Fibroblast of lung (primary cell): ENCODE results near the gene ASXL2. TPM values are rescaled to one million over a fixed set of nuclear protein-coding genes. Genes with fewer than 3 reads are reported as not detected.
"Not testable (repeated sequence)": the region's sequence is repeated elsewhere in the genome, so short reads cannot be mapped to it uniquely, and the experiment has no call there.

ENCODE experiments used
- DNase-seq, 2 donors: peaks; one replicate each; pipeline versions ENCODE4 v3.0.0 to v3.0.0-alpha.2; 2010; ENCODE audit warnings: low read depth in 2 of 2
- H2AFZ ChIP-seq: 2 replicates; pipeline ENCODE4 v1.5.1; 2012; ENCODE audit warnings: low read length, control low read depth, inconsistent platforms
- H3K27ac ChIP-seq: 2 replicates; pipeline ENCODE4 v1.5.1; 2011; ENCODE audit warnings: low read length, control low read depth; ENCODE audit not compliant: insufficient read depth
- H3K27me3 ChIP-seq: 2 replicates; pipeline ENCODE4 v1.5.1; 2011; ENCODE audit warnings: mild to moderate bottlenecking, low read length; ENCODE audit not compliant: control insufficient read depth, insufficient read depth
- H3K36me3 ChIP-seq: 2 replicates; pipeline ENCODE4 v1.5.1; 2011; ENCODE audit warnings: low read length; ENCODE audit not compliant: control insufficient read depth, insufficient read depth
- H3K4me1 ChIP-seq: 2 replicates; pipeline ENCODE4 v1.5.1; 2011; ENCODE audit warnings: low read length; ENCODE audit not compliant: control insufficient read depth, insufficient read depth; ENCODE audit errors: extremely low read depth
- H3K4me2 ChIP-seq: 2 replicates; pipeline ENCODE4 v1.5.1; 2011; ENCODE audit warnings: low read length, control low read depth; ENCODE audit not compliant: insufficient read depth; ENCODE audit errors: extremely low read depth
- H3K4me3 ChIP-seq, 4 experiments: fragments of 200-600 bp in 1 of 4; sonication (generic) in 1 of 4; replicated peaks in 1 of 4; 2 replicates each; pipeline ENCODE4 v1.5.1; 2011 to 2016; ENCODE audit warnings: low read length in 4 of 4, low read depth in 3 of 4, mild to moderate bottlenecking in 3 of 4, control low read depth in 2 of 4, inconsistent platforms in 1 of 4, mixed read lengths in 1 of 4; ENCODE audit not compliant: insufficient read depth in 1 of 4; ENCODE audit errors: control extremely low read depth in 1 of 4
- H3K79me2 ChIP-seq: 2 replicates; pipeline ENCODE4 v1.5.1; 2012; ENCODE audit warnings: mild to moderate bottlenecking, low read length, inconsistent platforms; ENCODE audit not compliant: control insufficient read depth, insufficient read depth
- H3K9ac ChIP-seq: 2 replicates; pipeline ENCODE4 v1.5.1; 2011; ENCODE audit warnings: mild to moderate bottlenecking, low read length, control low read depth; ENCODE audit not compliant: insufficient read depth
- H3K9me3 ChIP-seq: 2 replicates; pipeline ENCODE4 v1.5.1; 2012; ENCODE audit warnings: low read depth, low read length; ENCODE audit not compliant: control insufficient read depth, insufficient read depth
- H4K20me1 ChIP-seq: 2 replicates; pipeline ENCODE4 v1.5.1; 2011; ENCODE audit warnings: low read length; ENCODE audit not compliant: control insufficient read depth, insufficient read depth; ENCODE audit errors: extremely low read depth
- EZH2 ChIP-seq: IDR thresholded peaks from 2 replicates; pipeline ENCODE4 v1.5.1; 2012; ENCODE audit warnings: low read length, control low read depth, mild to moderate bottlenecking; ENCODE audit errors: missing control alignments
- polyA plus RNA-seq, 2 donors: library from polyadenylated mRNA; depleted of rRNA in 1 of 2; stranded (reverse) in 1 of 2; unstranded in 1 of 2; fragments of >200 nt; gene quantifications; 2 replicates each; pipeline ENCODE4 v1.2.1, GENCODE V29; 2011 to 2012; ENCODE audit warnings: missing spikeins in 1 of 2
- total RNA-seq: library from RNA; depleted of rRNA; stranded (reverse); fragments of >200 nt; gene quantifications from 2 replicates; pipeline ENCODE4 v1.2.1, GENCODE V29; 2014
- TF ChIP-seq, protein P1 (sequence below), 2 donors: IDR thresholded peaks in 1 of 2; conservative IDR thresholded peaks in 1 of 2; 1 replicate in 1 of 2; 2 replicates in 1 of 2; pipeline ENCODE4 v1.5.1; 2011 to 2012; ENCODE audit warnings: low read length in 2 of 2, control low read depth in 1 of 2, inconsistent platforms in 1 of 2, low read depth in 1 of 2, mild to moderate bottlenecking in 1 of 2

Gene ASXL2
- total and polyA plus RNA-seq, 2 donors (not counting 1 experiment from before 2014, with no cell fraction given) = 5.9 to 16.6 TPM

DNA sequence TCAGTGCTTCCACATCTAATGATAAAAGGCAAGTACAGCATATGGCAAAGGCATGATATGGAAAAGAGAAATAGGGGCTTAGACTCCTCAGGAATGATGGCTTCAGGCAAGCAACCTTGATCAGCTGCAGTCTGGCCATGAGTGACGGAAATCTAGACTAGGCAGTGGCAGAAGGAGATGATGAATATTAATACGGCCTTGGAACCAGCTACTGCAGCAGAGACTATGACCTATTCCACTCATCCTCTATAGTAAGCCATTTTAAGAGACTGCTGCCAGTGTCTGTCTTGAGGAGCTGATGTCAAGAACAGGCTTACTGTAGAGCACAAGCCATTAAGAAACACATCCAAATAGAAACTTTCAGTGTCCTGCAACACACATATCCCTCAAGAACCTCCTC is 23.7 kb downstream of the ASXL2 start:
- Histone ChIP-seq H3K4me2 (no peak overlapping the region), H3K27me3 (no peaks in the 10 kb centered on the region), H3K27ac (no peak overlapping the region), H3K4me3 (no peak overlapping the region), H3K4me1 (no peaks in the 10 kb centered on the region), H3K9ac (no peak overlapping the region), H3K79me2 (peaks cover 25% of the 10 kb centered on the region), H3K36me3 (no peaks in the 10 kb centered on the region), H2AFZ (no peak overlapping the region), H4K20me1 (peaks cover 2% of the 10 kb centered on the region), H3K9me3 (no peaks in the 10 kb centered on the region)
- no peak for DNase-seq
- TF ChIP-seq EZH2 = no peak
- TF ChIP-seq, protein P1, sequence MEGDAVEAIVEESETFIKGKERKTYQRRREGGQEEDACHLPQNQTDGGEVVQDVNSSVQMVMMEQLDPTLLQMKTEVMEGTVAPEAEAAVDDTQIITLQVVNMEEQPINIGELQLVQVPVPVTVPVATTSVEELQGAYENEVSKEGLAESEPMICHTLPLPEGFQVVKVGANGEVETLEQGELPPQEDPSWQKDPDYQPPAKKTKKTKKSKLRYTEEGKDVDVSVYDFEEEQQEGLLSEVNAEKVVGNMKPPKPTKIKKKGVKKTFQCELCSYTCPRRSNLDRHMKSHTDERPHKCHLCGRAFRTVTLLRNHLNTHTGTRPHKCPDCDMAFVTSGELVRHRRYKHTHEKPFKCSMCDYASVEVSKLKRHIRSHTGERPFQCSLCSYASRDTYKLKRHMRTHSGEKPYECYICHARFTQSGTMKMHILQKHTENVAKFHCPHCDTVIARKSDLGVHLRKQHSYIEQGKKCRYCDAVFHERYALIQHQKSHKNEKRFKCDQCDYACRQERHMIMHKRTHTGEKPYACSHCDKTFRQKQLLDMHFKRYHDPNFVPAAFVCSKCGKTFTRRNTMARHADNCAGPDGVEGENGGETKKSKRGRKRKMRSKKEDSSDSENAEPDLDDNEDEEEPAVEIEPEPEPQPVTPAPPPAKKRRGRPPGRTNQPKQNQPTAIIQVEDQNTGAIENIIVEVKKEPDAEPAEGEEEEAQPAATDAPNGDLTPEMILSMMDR (conservative IDR thresholded peaks at IDR 0.05 in 1 of 2, IDR thresholded peaks at IDR 0.05 in 1 of 2; ENCODE audit: low read depth in 1 of 2, low read length in 2 of 2) = no peak

DNA sequence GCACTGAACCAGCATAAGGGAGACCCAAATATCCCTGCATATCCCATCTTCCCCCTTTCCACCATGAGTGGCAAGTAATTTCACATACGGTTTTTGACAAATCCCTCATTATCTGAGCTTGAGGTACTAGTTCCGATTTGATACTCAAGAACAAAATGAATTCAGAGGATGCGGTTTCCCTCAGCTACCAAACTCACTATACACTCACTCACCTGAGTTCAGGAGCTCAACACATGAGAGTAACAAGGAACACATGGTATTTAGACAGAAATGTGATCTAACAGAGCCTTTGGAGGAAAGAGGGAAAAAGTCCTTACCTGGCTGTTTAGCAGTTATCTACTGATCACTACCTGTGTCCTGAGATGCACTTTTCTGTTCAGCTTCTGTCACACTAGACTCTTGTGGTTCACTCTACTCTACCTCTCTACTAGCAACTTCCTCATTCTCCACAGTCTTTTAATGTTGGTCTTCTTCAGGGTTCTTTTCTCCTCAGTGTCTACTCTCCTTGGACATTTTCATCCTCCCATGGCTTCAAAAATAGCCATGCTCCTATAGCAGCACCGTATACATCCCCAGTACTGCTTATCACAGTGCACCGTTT is 25.1 kb downstream of the ASXL2 start:
- H4K20me1 ChIP-seq = peaks cover 2% of the 10 kb centered on the region
- H3K9ac ChIP-seq = no peak overlapping the region
- H3K4me3 ChIP-seq = no peak overlapping the region
- H3K9me3 ChIP-seq = no peaks in the 10 kb centered on the region
- TF ChIP-seq EZH2 = no peak
- TF ChIP-seq, protein P1 (conservative IDR thresholded peaks at IDR 0.05 in 1 of 2, IDR thresholded peaks at IDR 0.05 in 1 of 2; ENCODE audit: low read depth in 1 of 2, low read length in 2 of 2) = no peak
- no peak for DNase-seq
- no peak overlapping the region for H3K27ac ChIP-seq
- no peak overlapping the region for H3K4me2 ChIP-seq
- peaks cover 32% of the 10 kb centered on the region for H3K79me2 ChIP-seq
- H3K36me3 ChIP-seq = no peaks in the 10 kb centered on the region
- no peaks in the 10 kb centered on the region for H3K27me3 ChIP-seq
- no peak overlapping the region for H2AFZ ChIP-seq
- H3K4me1 ChIP-seq = no peaks in the 10 kb centered on the region

DNA sequence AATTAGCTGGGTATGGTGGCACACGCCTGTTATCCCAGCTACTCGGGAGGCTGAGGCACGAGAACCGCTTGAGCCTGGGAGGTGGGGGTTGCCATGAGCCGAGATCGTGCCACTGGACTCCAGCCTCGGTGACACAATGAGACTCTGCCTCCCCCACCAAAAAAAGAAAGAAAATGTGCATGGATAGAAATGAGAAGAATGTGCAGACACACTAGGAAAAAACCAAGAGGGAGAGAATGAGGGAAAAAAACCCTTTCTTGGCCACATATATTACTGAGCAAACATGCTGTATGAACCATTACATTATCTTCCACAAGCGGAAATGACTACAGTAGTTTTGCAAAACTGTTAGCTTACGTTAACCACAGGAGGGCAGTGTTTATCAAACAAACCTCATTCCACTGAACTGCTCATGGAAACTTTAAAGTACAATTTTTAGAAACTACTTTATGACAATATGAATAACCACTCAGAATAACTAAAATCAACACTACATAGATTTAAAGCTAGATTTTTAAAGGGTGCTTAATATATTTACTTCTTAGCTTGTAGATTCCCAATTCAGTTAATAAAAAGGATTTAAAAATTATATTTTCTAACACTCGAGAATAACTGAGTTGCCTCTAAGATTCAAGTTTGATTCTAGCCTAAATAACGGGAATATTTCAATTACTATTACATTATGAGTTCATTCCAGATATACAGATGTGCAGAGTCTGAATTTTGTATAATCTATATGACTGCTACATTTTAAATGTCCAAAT is 26.4 kb downstream of the ASXL2 start:
- TF ChIP-seq, protein P1 (conservative IDR thresholded peaks at IDR 0.05 in 1 of 2, IDR thresholded peaks at IDR 0.05 in 1 of 2; ENCODE audit: low read depth in 1 of 2, low read length in 2 of 2) = peak; percentile 57 to 63
- no peak for TF ChIP-seq EZH2
- no peaks in the 10 kb centered on the region for H3K9me3 ChIP-seq
- peak overlapping the region; percentile 1 for H3K27ac ChIP-seq
- peak overlapping the region in 1 of 4 experiments; percentile 17 for H3K4me3 ChIP-seq
- H3K4me2 ChIP-seq = no peak overlapping the region
- H3K79me2 ChIP-seq = peaks cover 34% of the 10 kb centered on the region
- no peaks in the 10 kb centered on the region for H3K27me3 ChIP-seq
- DNase-seq = peak; percentile 89 to 92
- no peak overlapping the region for H2AFZ ChIP-seq
- peaks cover 2% of the 10 kb centered on the region for H4K20me1 ChIP-seq
- no peaks in the 10 kb centered on the region for H3K36me3 ChIP-seq
- no peak overlapping the region for H3K9ac ChIP-seq
- no peaks in the 10 kb centered on the region for H3K4me1 ChIP-seq

DNA sequence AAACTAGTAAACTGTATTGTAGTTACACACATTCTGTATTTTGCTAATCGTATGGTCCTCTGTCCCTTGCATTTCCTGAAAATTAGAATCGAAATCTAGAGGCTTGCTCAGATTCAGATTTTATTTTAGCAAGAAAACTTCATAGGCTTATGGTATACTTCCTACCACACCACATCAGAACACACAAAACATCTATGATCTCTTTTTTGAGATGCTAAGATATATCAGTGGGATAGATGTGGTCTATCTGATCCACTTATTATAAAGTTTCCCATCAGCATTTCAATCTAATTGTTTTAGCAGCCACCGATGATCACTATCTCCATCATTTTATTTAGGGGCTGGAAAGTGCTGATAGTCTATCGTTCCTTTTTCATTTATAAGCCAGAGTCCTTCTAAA is 27.9 kb downstream of the ASXL2 start:
- H4K20me1 ChIP-seq, H3K9ac ChIP-seq, H2AFZ ChIP-seq, H3K27ac ChIP-seq, H3K4me1 ChIP-seq, H3K36me3 ChIP-seq, H3K9me3 ChIP-seq, DNase-seq, H3K27me3 ChIP-seq, H3K4me2 ChIP-seq, H3K4me3 ChIP-seq: not testable (repeated sequence)
- H3K79me2 ChIP-seq = peaks cover 34% of the 10 kb centered on the region
